GM23248 (cell line): ENCODE measurements around the gene TEAD1. TPM values are rescaled to one million over a fixed set of nuclear protein-coding genes. Genes with fewer than 3 reads are reported as not detected.

ENCODE experiments used
- DNase-seq: peaks from one replicate; pipeline ENCODE4 v3.0.0-alpha.2; 2015
- H2AFZ ChIP-seq: fragments of 200-600 bp; sonication (generic); 2 replicates; pipeline ENCODE4 v1.6.1; 2016; ENCODE audit warnings: antibody characterized with exemption
- H3F3A ChIP-seq: fragments of 200-600 bp; sonication (generic); 2 replicates; pipeline ENCODE4 v1.6.1; 2016; ENCODE audit warnings: mild to moderate bottlenecking, antibody characterized with exemption, mixed run types; ENCODE audit not compliant: insufficient read depth
- H3K27ac ChIP-seq: fragments of 200-600 bp; sonication (generic); 2 replicates; pipeline ENCODE4 v1.5.1; 2016; ENCODE audit warnings: mild to moderate bottlenecking
- H3K27me3 ChIP-seq: fragments of 200-600 bp; sonication (generic); replicated peaks from 2 replicates; pipeline ENCODE4 v1.6.1; 2016; ENCODE audit warnings: mild to moderate bottlenecking; ENCODE audit not compliant: insufficient read depth
- H3K36me3 ChIP-seq: fragments of 200-600 bp; sonication (generic); 2 replicates; pipeline ENCODE4 v1.6.1; 2016; ENCODE audit warnings: low read depth, mild to moderate bottlenecking
- H3K4me1 ChIP-seq: fragments of 200-600 bp; sonication (generic); 2 replicates; pipeline ENCODE4 v1.6.1; 2016; ENCODE audit warnings: mild to moderate bottlenecking; ENCODE audit not compliant: insufficient read depth
- H3K4me2 ChIP-seq: fragments of 200-600 bp; sonication (generic); one replicate; pipeline ENCODE4 v1.6.1; 2016; ENCODE audit warnings: mild to moderate bottlenecking; ENCODE audit not compliant: unreplicated experiment
- H3K4me3 ChIP-seq: fragments of 200-600 bp; sonication (generic); 2 replicates; pipeline ENCODE4 v1.5.1; 2016; ENCODE audit warnings: mild to moderate bottlenecking
- H3K79me2 ChIP-seq: fragments of 200-600 bp; sonication (generic); 2 replicates; pipeline ENCODE4 v1.6.1; 2016; ENCODE audit warnings: mild to moderate bottlenecking; ENCODE audit not compliant: insufficient read depth
- H3K9ac ChIP-seq: fragments of 200-600 bp; sonication (generic); 2 replicates; pipeline ENCODE4 v1.6.1; 2016; ENCODE audit warnings: mild to moderate bottlenecking
- H3K9me2 ChIP-seq: fragments of 200-600 bp; sonication (generic); 2 replicates; pipeline ENCODE4 v1.6.1; 2016; ENCODE audit warnings: mixed run types, mild to moderate bottlenecking, moderate library complexity; ENCODE audit not compliant: insufficient read depth
- H3K9me3 ChIP-seq: fragments of 200-600 bp; sonication (generic); one replicate; pipeline ENCODE4 v1.6.1; 2017; ENCODE audit warnings: low read depth
- H4K20me1 ChIP-seq: fragments of 200-600 bp; sonication (generic); 2 replicates; pipeline ENCODE4 v1.6.0; 2016; ENCODE audit not compliant: insufficient read depth
- EZH2 ChIP-seq: fragments of 200-600 bp; sonication (generic); IDR thresholded peaks from 2 replicates; pipeline ENCODE4 v1.6.1; 2018; ENCODE audit warnings: antibody characterized with exemption, mild to moderate bottlenecking; ENCODE audit not compliant: insufficient read depth, poor library complexity, severe bottlenecking
- EZH2phosphoT487 ChIP-seq: fragments of 200-600 bp; sonication (generic); IDR thresholded peaks from 2 replicates; pipeline ENCODE4 v1.6.1; 2018; ENCODE audit warnings: antibody characterized with exemption, moderate library complexity, mild to moderate bottlenecking, low read depth; ENCODE audit not compliant: insufficient read depth
- WGBS, 2 experiments: methylation state at CpG; one replicate each; pipeline ENCODE4 v1.1.6; 2015 to 2017; ENCODE audit warnings: low lambda C conversion rate in 2 of 2, low coverage in 1 of 2; ENCODE audit errors: missing lambda C conversion rate in 2 of 2; 5-methylcytosine and 5-hydroxymethylcytosine counted together
- in situ Hi-C: fragments of 300-500 bp; cut with MboI; formaldehyde crosslinking; loops from 2 replicates; pipeline ENCODE4 v1.15.0; 2020
- polyA plus RNA-seq: library from polyadenylated mRNA; unstranded; fragments of >200 nt; fragmentation: Nextera tagmentation; extraction: Ambion mirVana; gene quantifications from 2 replicates; pipeline ENCODE4 v1.2.1, GENCODE V29; 2016
- total RNA-seq: library from RNA; depleted of rRNA; stranded (reverse); fragments of >200 nt; shearing (Covaris generic); gene quantifications from 2 replicates; pipeline ENCODE4 v1.2.3, GENCODE V29; 2014

TEAD1 gene
- total and polyA plus RNA-seq, 2 experiments from 2014 or later, result 52.3 to 144 TPM

GRCh38 chr11:12787847-12788246, 113.6 kb downstream of the TEAD1 start:
- DNase-seq, result peak; percentile 89
- Histone ChIP-seq H3K9ac (peak overlapping the region; percentile 53), H3K4me1 (peaks cover 44% of the 10 kb centered on the region), H3K4me2 (peak overlapping the region; percentile 57), H3K36me3 (no peaks in the 10 kb centered on the region), H3K27ac (peak overlapping the region; percentile 69), H2AFZ (no peak overlapping the region), H4K20me1 (peaks cover 4% of the 10 kb centered on the region; the same call in 1 of the 2 replicates), H3K9me3 (no peaks in the 10 kb centered on the region), H3F3A (peaks cover 34% of the 10 kb centered on the region), H3K27me3 (no peaks in the 10 kb centered on the region), H3K79me2 (peaks cover 100% of the 10 kb centered on the region), H3K4me3 (peak overlapping the region; percentile 53), H3K9me2 (no peaks in the 10 kb centered on the region)
- in situ Hi-C loops, result no loop called here
- WGBS, 2 experiments, result 0 to 2% methylated on average over 4 to 9 of the region's 9 CpGs
- TF ChIP-seq EZH2phosphoT487, result no peak
- TF ChIP-seq EZH2, result no peak

- no peaks in the 10 kb centered on the region; the same call in 1 of the 2 replicates for H3K36me3 ChIP-seq
- WGBS, 2 experiments, result 96 to 100% methylated on average over 1 of the region's 1 CpG
- H3K4me2 ChIP-seq, result no peak overlapping the region
- in situ Hi-C loops, result no loop called here
- H3K4me3 ChIP-seq, result no peak overlapping the region
- H3K27me3 ChIP-seq, result no peaks in the 10 kb centered on the region
- no peaks in the 10 kb centered on the region for H3K9me3 ChIP-seq
- H3K9ac ChIP-seq, result no peak overlapping the region
- H3K79me2 ChIP-seq, result peaks cover 100% of the 10 kb centered on the region
- H3K27ac ChIP-seq, result peak overlapping the region; percentile 69; the same call in 1 of the 2 replicates
- no peak overlapping the region for H2AFZ ChIP-seq
- peaks cover 5% of the 10 kb centered on the region; the same call in 1 of the 2 replicates for H4K20me1 ChIP-seq
- TF ChIP-seq EZH2, result no peak
- no peak for TF ChIP-seq EZH2phosphoT487
- peaks cover 34% of the 10 kb centered on the region for H3F3A ChIP-seq
- H3K9me2 ChIP-seq, result no peaks in the 10 kb centered on the region
- DNase-seq, result no peak
- peaks cover 54% of the 10 kb centered on the region for H3K4me1 ChIP-seq
These were observed 114.8 kb downstream of the TEAD1 start for GRCh38 chr11:12789054-12789453.

DNA sequence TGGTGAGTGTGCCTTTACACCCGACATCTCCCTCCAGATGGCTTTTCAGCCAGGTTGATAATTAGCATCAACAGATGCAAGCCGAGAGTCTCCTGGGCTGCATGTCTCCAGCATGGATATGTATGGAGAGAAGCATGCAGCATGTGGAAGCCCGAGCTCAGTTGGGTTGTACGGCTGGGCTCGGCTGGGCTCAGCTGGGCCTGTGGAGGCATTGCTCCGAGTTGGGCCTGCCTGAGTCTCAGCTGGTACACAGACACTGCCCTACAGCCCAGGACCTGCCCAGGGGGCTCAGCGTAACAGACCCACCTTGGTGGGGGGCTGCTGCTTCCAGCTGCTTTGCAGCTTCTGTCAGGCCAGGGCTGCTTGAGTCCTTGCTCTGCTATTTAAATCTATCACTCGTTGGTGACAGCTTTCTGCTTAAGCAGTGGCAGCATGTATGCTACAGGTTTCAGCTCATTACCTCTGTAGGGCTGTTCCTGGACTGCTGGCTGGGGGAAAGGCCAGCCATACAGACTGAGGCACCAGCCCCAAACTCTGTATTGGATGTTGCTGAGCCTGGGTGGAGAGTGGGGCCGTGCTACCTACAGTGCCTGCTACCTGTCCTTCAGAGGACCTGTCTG, 115.5 kb downstream of the TEAD1 start:
- no peaks in the 10 kb centered on the region for H3K9me3 ChIP-seq
- no peak overlapping the region for H3K27ac ChIP-seq

DNA sequence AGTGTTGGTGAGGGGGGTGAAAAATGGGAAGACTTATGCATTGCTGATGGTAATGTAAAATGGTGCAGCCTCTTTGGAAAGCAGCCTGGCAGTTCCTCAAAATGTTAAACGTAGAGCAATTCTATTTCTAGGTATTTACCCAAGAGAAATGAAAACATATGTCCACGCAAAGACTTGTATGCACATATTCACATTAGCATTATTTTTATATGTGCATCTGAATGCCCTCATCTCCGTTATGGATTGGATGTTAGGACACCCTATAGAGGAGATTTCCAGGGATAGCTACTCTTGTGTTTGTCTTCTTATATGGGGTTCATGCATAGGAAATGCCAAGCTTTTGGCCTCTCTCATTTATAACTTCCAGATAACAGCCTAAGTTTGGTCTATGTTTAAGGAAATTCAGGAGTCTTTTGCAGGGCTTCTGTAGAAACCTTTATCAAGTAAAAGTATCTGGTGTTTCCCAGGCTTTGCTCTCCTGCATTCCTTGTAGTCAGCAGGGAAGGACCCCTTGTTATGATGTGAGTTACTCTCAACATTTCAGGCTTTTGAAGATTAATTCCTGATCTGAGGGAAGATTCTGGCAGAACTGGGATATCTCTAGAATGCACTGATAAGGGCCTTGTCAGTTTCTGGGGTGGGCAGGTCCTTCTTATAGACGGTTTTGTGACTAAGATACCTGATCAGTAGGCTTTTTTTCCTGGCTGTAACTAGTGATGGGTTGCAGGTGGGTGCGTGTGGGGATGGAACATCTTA, 116.8 kb downstream of the TEAD1 start:
- Histone ChIP-seq H3K27ac (no peak overlapping the region), H3K4me1 (peaks cover 43% of the 10 kb centered on the region), H3K4me3 (no peak overlapping the region), H3K27me3 (no peaks in the 10 kb centered on the region), H3K36me3 (no peaks in the 10 kb centered on the region; the same call in 1 of the 2 replicates), H3K9me3 (no peaks in the 10 kb centered on the region), H2AFZ (no peak overlapping the region), H3K4me2 (no peak overlapping the region), H3F3A (peaks cover 41% of the 10 kb centered on the region), H3K79me2 (peaks cover 100% of the 10 kb centered on the region), H3K9ac (no peak overlapping the region), H4K20me1 (peaks cover 5% of the 10 kb centered on the region; the same call in 1 of the 2 replicates), H3K9me2 (no peaks in the 10 kb centered on the region)
- in situ Hi-C loops, result no loop called here
- no peak for TF ChIP-seq EZH2phosphoT487
- TF ChIP-seq EZH2, result no peak
- no peak for DNase-seq
- 89 to 90% methylated on average over 5 of the region's 5 CpGs for WGBS, 2 experiments

More for the DNA sequence above, 115.5 kb downstream of the TEAD1 start:
- Histone ChIP-seq H3K9ac (no peak overlapping the region), H3K4me3 (no peak overlapping the region), H3K27me3 (no peaks in the 10 kb centered on the region), H3F3A (peaks cover 34% of the 10 kb centered on the region), H2AFZ (no peak overlapping the region), H3K36me3 (no peaks in the 10 kb centered on the region; the same call in 1 of the 2 replicates), H3K79me2 (peaks cover 100% of the 10 kb centered on the region), H3K4me2 (no peak overlapping the region), H3K4me1 (peaks cover 52% of the 10 kb centered on the region), H4K20me1 (peaks cover 5% of the 10 kb centered on the region; the same call in 1 of the 2 replicates), H3K9me2 (no peaks in the 10 kb centered on the region)
- no peak for DNase-seq
- 90 to 93% methylated on average over 9 of the region's 9 CpGs for WGBS, 2 experiments
- in situ Hi-C loops, result no loop called here
- TF ChIP-seq EZH2 (no peak), EZH2phosphoT487 (no peak)
